Dendritic cell treated with granulocyte-macrophage colony-stimulating factor and Interleukin-4, amounts not matched to agents 40 ng/mL and 50 ng/mL, for 4 days (primary cell): ENCODE data around the gene ANKDD1B.

Experiments used
- H3K27ac Mint-ChIP-seq: one replicate; pipeline ENCODE4 v1.8.0; 2022; ENCODE audit warnings: mild to moderate bottlenecking, mixed read lengths
- H3K27me3 Mint-ChIP-seq: one replicate; pipeline ENCODE4 v1.8.0; 2022; ENCODE audit warnings: mild to moderate bottlenecking, mixed read lengths
- H3K36me3 Mint-ChIP-seq: one replicate; pipeline ENCODE4 v1.8.0; 2022; ENCODE audit warnings: low read depth, mixed read lengths
- H3K4me1 Mint-ChIP-seq: one replicate; pipeline ENCODE4 v1.8.0; 2022; ENCODE audit warnings: low read depth, mixed read lengths
- H3K4me3 Mint-ChIP-seq: one replicate; pipeline ENCODE4 v1.8.0; 2022; ENCODE audit warnings: mild to moderate bottlenecking, moderate library complexity, mixed read lengths
- H3K9me3 Mint-ChIP-seq: one replicate; pipeline ENCODE4 v1.8.0; 2022; ENCODE audit warnings: mixed read lengths
- intact Hi-C: fragments of 100-400 bp; cut with micrococcal nuclease; formaldehyde crosslinking; loops from one replicate; pipeline ENCODE4 v1.15.0; 2022

Gene ANKDD1B

GRCh38 chr5:75623846-75624245, 12.6 kb downstream of the ANKDD1B start:
- Mint-ChIP-seq H3K4me1 (no peaks in the 10 kb centered on the region), H3K4me3 (no peak overlapping the region), H3K27me3 (no peaks in the 10 kb centered on the region), H3K36me3 (no peaks in the 10 kb centered on the region), H3K9me3 (no peaks in the 10 kb centered on the region), H3K27ac (no peak overlapping the region)
- intact Hi-C loops: no loop called here

GRCh38 chr5:75626959-75627358, 15.7 kb downstream of the ANKDD1B start:
- no peaks in the 10 kb centered on the region for H3K27me3 Mint-ChIP-seq
- H3K27ac Mint-ChIP-seq: no peak overlapping the region
- no peaks in the 10 kb centered on the region for H3K36me3 Mint-ChIP-seq
- H3K9me3 Mint-ChIP-seq: no peaks in the 10 kb centered on the region
- intact Hi-C loops: no loop called here
- H3K4me1 Mint-ChIP-seq: no peaks in the 10 kb centered on the region
- no peak overlapping the region for H3K4me3 Mint-ChIP-seq

- Mint-ChIP-seq H3K27me3 (no peaks in the 10 kb centered on the region), H3K27ac (no peak overlapping the region), H3K4me3 (no peak overlapping the region), H3K9me3 (no peaks in the 10 kb centered on the region), H3K36me3 (no peaks in the 10 kb centered on the region), H3K4me1 (no peaks in the 10 kb centered on the region)
- intact Hi-C loops: no loop called here
These were observed 16.5 kb downstream of the ANKDD1B start for GRCh38 chr5:75627801-75628200.

GRCh38 chr5:75630875-75631274, 19.6 kb downstream of the ANKDD1B start:
- H3K4me1 Mint-ChIP-seq: peaks cover 8% of the 10 kb centered on the region
- H3K27me3 Mint-ChIP-seq: no peaks in the 10 kb centered on the region
- H3K27ac Mint-ChIP-seq: no peak overlapping the region
- H3K4me3 Mint-ChIP-seq: no peak overlapping the region
- H3K36me3 Mint-ChIP-seq: no peaks in the 10 kb centered on the region
- intact Hi-C loops: no loop called here
- H3K9me3 Mint-ChIP-seq: no peaks in the 10 kb centered on the region

- Mint-ChIP-seq H3K4me3 (no peak overlapping the region), H3K36me3 (no peaks in the 10 kb centered on the region), H3K27me3 (no peaks in the 10 kb centered on the region), H3K9me3 (no peaks in the 10 kb centered on the region), H3K4me1 (peaks cover 8% of the 10 kb centered on the region), H3K27ac (no peak overlapping the region)
- intact Hi-C loops: no loop called here
These were observed 21.1 kb downstream of the ANKDD1B start for GRCh38 chr5:75632321-75632720.

GRCh38 chr5:75637949-75638348, 26.7 kb downstream of the ANKDD1B start:
- Mint-ChIP-seq H3K27ac (no peak overlapping the region), H3K4me3 (no peak overlapping the region), H3K27me3 (no peaks in the 10 kb centered on the region), H3K36me3 (no peaks in the 10 kb centered on the region), H3K4me1 (peaks cover 8% of the 10 kb centered on the region), H3K9me3 (no peaks in the 10 kb centered on the region)
- intact Hi-C loops: no loop called here

GRCh38 chr5:75639535-75640311, 28.5 kb downstream of the ANKDD1B start:
- intact Hi-C loops: no loop called here
- Mint-ChIP-seq H3K4me1 (no peaks in the 10 kb centered on the region), H3K9me3 (no peaks in the 10 kb centered on the region), H3K4me3 (no peak overlapping the region), H3K36me3 (no peaks in the 10 kb centered on the region), H3K27me3 (no peaks in the 10 kb centered on the region), H3K27ac (no peak overlapping the region)

GRCh38 chr5:75640395-75640794, 29.1 kb downstream of the ANKDD1B start:
- no peaks in the 10 kb centered on the region for H3K27me3 Mint-ChIP-seq
- no peaks in the 10 kb centered on the region for H3K4me1 Mint-ChIP-seq
- no peaks in the 10 kb centered on the region for H3K9me3 Mint-ChIP-seq
- intact Hi-C loops: no loop called here
- H3K27ac Mint-ChIP-seq: no peak overlapping the region
- H3K36me3 Mint-ChIP-seq: no peaks in the 10 kb centered on the region
- no peak overlapping the region for H3K4me3 Mint-ChIP-seq

- H3K4me1 Mint-ChIP-seq: no peaks in the 10 kb centered on the region
- no peak overlapping the region for H3K27ac Mint-ChIP-seq
- H3K9me3 Mint-ChIP-seq: no peaks in the 10 kb centered on the region
- intact Hi-C loops: no loop called here
- H3K27me3 Mint-ChIP-seq: no peaks in the 10 kb centered on the region
- H3K36me3 Mint-ChIP-seq: no peaks in the 10 kb centered on the region
- H3K4me3 Mint-ChIP-seq: no peak overlapping the region
These were observed 29.6 kb downstream of the ANKDD1B start for GRCh38 chr5:75640826-75641225.

- no peaks in the 10 kb centered on the region for H3K27me3 Mint-ChIP-seq
- no peak overlapping the region for H3K4me3 Mint-ChIP-seq
- H3K9me3 Mint-ChIP-seq: no peaks in the 10 kb centered on the region
- intact Hi-C loops: no loop called here
- no peaks in the 10 kb centered on the region for H3K36me3 Mint-ChIP-seq
- no peaks in the 10 kb centered on the region for H3K4me1 Mint-ChIP-seq
- no peak overlapping the region for H3K27ac Mint-ChIP-seq
These were observed 37.5 kb downstream of the ANKDD1B start for GRCh38 chr5:75648712-75649111.

GRCh38 chr5:75651575-75652238, 40.5 kb downstream of the ANKDD1B start:
- H3K27me3 Mint-ChIP-seq: no peaks in the 10 kb centered on the region
- H3K4me1 Mint-ChIP-seq: no peaks in the 10 kb centered on the region
- no peaks in the 10 kb centered on the region for H3K9me3 Mint-ChIP-seq
- no peak overlapping the region for H3K27ac Mint-ChIP-seq
- no peak overlapping the region for H3K4me3 Mint-ChIP-seq
- no peaks in the 10 kb centered on the region for H3K36me3 Mint-ChIP-seq
- intact Hi-C loops: no loop called here

GRCh38 chr5:75653521-75653920, 42.3 kb downstream of the ANKDD1B start:
- no peaks in the 10 kb centered on the region for H3K36me3 Mint-ChIP-seq
- H3K4me3 Mint-ChIP-seq: no peak overlapping the region
- no peaks in the 10 kb centered on the region for H3K9me3 Mint-ChIP-seq
- intact Hi-C loops: no loop called here
- no peaks in the 10 kb centered on the region for H3K27me3 Mint-ChIP-seq
- no peaks in the 10 kb centered on the region for H3K4me1 Mint-ChIP-seq
- H3K27ac Mint-ChIP-seq: no peak overlapping the region

- Mint-ChIP-seq H3K4me1 (peaks cover 8% of the 10 kb centered on the region), H3K4me3 (no peak overlapping the region), H3K27me3 (no peaks in the 10 kb centered on the region)
These were observed 43.5 kb downstream of the ANKDD1B start for GRCh38 chr5:75654693-75655295.

GRCh38 chr5:75656311-75657003, 45.2 kb downstream of the ANKDD1B start:
- intact Hi-C loops: no loop called here
- H3K27ac Mint-ChIP-seq: peak overlapping the region; percentile 81
- H3K27me3 Mint-ChIP-seq: no peaks in the 10 kb centered on the region
- peak overlapping the region; percentile 73 for H3K4me3 Mint-ChIP-seq
- no peaks in the 10 kb centered on the region for H3K9me3 Mint-ChIP-seq
- H3K4me1 Mint-ChIP-seq: peaks cover 20% of the 10 kb centered on the region
- H3K36me3 Mint-ChIP-seq: no peaks in the 10 kb centered on the region

More at GRCh38 chr5:75654693-75655295, 43.5 kb downstream of the ANKDD1B start:
- intact Hi-C loops: no loop called here
- Mint-ChIP-seq H3K9me3 (no peaks in the 10 kb centered on the region), H3K36me3 (no peaks in the 10 kb centered on the region), H3K27ac (peak overlapping the region; percentile 8)
